Measurements from ENCODE around the gene KLHDC3. TPM values are rescaled to one million over a fixed set of nuclear protein-coding genes. Genes with fewer than 3 reads are reported as not detected.

KLHDC3 gene
- total RNA-seq, 4 donors from 2014 or later, result 88.0 to 175 (median 98.1) TPM

DNA sequence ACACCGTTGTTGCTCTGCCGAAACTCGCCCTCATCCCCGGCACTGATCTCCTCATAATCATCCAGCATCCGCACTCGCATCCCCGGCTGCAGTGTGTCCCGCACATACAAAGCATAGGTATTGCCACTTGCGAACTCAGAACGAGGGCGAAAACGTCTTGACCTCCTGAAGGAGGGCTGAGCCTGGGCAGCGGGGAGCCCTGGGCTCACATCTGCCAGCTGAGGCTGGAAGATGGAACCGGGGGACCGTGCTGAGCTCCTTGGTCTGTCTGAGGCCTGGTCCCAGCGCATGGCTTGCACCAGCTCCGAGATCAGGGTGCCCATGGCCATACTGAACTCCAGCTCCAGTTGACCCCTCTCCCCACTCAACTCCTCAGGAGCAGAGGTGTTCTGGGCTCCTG is 36.9 kb downstream of the KLHDC3 start:
- no peaks in the 10 kb centered on the region for H3K27me3 ChIP-seq
- H3K27ac ChIP-seq (replicated peaks in 1 of 4), result no peak overlapping the region
- peaks cover 10 to 33% (median 20%) of the 10 kb centered on the region in 4 donors for H3K4me1 ChIP-seq
- DNase-seq (ENCODE audit: extremely low spot score), result no peak
- intact Hi-C loops (cut with DNase I), result loop anchor here (5.0 kb wide), 1 partner anchor 34 kb away; no protein-coding TSS in a partner anchor
- H3K36me3 ChIP-seq, result peaks cover 4 to 64% (median 56%) of the 10 kb centered on the region in 4 donors
- H3K9me3 ChIP-seq, result no peaks in the 10 kb centered on the region
- WGBS, result 94% methylated on average over 16 of the region's 17 CpGs
- TF ChIP-seq EP300 (IDR thresholded peaks at IDR 0.05), result no peak
- H3K4me3 ChIP-seq, result no peak overlapping the region

DNA sequence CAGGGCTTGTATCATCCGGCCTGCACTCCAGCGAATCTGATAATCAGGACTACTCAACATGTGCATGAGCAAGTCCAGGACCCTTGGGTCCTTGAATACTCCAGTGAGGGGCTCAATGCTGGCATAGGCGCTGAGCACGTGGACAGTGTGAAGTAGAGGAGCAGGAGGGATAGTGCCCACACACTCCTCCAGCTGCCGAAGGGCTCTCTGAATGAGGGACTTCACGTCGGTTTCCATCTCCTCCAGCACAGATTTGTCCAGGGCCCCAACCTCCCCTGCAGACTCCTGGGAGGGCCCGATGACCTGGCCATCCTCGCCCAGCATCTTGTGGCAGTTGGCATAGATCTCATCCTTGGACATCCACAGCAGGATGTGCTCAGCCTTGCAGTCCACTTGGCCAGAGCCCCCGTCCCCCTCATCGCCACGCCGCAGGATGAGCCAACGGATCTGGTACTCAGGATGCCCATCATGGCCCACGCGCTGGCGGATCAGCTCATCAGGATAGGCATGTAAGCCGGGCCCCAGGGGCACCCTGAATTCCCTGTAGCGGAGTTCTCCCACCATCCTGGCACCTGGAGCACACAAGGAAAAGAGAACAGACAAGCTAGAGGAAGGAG is 38.3 kb downstream of the KLHDC3 start:
- peaks cover 4 to 64% (median 55%) of the 10 kb centered on the region in 4 donors for H3K36me3 ChIP-seq
- H3K9me3 ChIP-seq, result no peaks in the 10 kb centered on the region
- H3K4me1 ChIP-seq, result peaks cover 10 to 37% (median 20%) of the 10 kb centered on the region in 4 donors
- no peak overlapping the region for H3K4me3 ChIP-seq
- 88% methylated on average over 9 of the region's 19 CpGs for WGBS
- intact Hi-C loops (cut with DNase I), result loop anchor here (5.0 kb wide), 1 partner anchor 35 kb away; no protein-coding TSS in a partner anchor
- H3K27ac ChIP-seq (replicated peaks in 1 of 4), result peak overlapping the region; percentile 88 to 94 (median 92)
- DNase-seq (ENCODE audit: extremely low spot score), result no peak
- no peaks in the 10 kb centered on the region for H3K27me3 ChIP-seq
- TF ChIP-seq EP300 (IDR thresholded peaks at IDR 0.05), result no peak
- no peak for TF ChIP-seq POLR2A (IDR thresholded peaks at IDR 0.05; ENCODE audit: low read depth)
- TF ChIP-seq, protein P1, sequence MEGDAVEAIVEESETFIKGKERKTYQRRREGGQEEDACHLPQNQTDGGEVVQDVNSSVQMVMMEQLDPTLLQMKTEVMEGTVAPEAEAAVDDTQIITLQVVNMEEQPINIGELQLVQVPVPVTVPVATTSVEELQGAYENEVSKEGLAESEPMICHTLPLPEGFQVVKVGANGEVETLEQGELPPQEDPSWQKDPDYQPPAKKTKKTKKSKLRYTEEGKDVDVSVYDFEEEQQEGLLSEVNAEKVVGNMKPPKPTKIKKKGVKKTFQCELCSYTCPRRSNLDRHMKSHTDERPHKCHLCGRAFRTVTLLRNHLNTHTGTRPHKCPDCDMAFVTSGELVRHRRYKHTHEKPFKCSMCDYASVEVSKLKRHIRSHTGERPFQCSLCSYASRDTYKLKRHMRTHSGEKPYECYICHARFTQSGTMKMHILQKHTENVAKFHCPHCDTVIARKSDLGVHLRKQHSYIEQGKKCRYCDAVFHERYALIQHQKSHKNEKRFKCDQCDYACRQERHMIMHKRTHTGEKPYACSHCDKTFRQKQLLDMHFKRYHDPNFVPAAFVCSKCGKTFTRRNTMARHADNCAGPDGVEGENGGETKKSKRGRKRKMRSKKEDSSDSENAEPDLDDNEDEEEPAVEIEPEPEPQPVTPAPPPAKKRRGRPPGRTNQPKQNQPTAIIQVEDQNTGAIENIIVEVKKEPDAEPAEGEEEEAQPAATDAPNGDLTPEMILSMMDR (IDR thresholded peaks at IDR 0.05), result no peak
- TF ChIP-seq POLR2AphosphoS5 (IDR thresholded peaks at IDR 0.05), result no peak

DNA sequence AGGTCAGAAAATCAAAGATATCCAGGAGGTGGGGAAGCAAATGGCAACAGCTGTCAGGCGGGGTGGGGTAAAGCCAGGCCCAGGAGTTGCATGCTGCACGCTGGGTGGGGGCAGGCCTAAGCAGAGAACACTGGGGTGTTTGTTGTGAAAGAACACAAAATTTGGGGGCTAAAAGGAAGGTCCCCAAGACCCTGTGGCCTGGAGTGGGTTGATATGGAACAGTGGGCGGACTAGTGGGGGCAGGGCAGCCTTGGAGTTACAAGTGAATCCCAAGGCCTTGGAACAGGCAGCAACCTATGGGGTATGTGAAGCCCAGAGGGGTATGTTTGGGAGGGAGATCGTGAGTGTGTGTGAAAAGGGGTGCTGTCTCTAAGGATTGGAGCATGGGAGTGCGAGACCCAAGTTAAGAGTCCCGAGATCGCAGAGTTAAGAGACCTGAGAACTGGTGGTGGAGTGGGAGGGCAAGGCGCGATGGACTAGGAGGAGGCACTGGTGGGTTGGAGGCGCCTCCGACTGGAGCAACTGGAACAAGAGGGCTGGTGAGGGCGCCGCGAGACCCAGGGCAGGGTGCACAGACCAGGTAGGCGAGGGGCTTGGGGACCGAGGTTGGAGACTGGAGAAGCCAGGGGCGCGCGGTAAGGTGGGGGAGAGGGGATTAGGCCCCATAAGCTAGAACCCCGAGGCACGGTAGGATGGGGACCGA is 38.9 kb downstream of the KLHDC3 start:
- 29% methylated on average over 22 of the region's 22 CpGs for WGBS
- DNase-seq (ENCODE audit: extremely low spot score), result no peak
- intact Hi-C loops (cut with DNase I), result loop anchor here (5.0 kb wide), 1 partner anchor 36 kb away; no protein-coding TSS in a partner anchor
- Histone ChIP-seq H3K36me3 (peaks cover 4 to 64% (median 53%) of the 10 kb centered on the region in 4 donors), H3K4me3 (peak overlapping the region; percentile 70 to 75 (median 74)), H3K9me3 (no peaks in the 10 kb centered on the region), H3K27me3 (no peaks in the 10 kb centered on the region), H3K27ac (replicated peaks in 1 of 4) (peak overlapping the region; percentile 88 to 94 (median 92)), H3K4me1 (peaks cover 12 to 44% (median 25%) of the 10 kb centered on the region in 4 donors)
- no peak for TF ChIP-seq POLR2AphosphoS5 (IDR thresholded peaks at IDR 0.05)
- no peak for TF ChIP-seq POLR2A (IDR thresholded peaks at IDR 0.05; ENCODE audit: low read depth)
- TF ChIP-seq, protein P1 (IDR thresholded peaks at IDR 0.05), result no peak
- TF ChIP-seq EP300 (IDR thresholded peaks at IDR 0.05), result no peak

DNA sequence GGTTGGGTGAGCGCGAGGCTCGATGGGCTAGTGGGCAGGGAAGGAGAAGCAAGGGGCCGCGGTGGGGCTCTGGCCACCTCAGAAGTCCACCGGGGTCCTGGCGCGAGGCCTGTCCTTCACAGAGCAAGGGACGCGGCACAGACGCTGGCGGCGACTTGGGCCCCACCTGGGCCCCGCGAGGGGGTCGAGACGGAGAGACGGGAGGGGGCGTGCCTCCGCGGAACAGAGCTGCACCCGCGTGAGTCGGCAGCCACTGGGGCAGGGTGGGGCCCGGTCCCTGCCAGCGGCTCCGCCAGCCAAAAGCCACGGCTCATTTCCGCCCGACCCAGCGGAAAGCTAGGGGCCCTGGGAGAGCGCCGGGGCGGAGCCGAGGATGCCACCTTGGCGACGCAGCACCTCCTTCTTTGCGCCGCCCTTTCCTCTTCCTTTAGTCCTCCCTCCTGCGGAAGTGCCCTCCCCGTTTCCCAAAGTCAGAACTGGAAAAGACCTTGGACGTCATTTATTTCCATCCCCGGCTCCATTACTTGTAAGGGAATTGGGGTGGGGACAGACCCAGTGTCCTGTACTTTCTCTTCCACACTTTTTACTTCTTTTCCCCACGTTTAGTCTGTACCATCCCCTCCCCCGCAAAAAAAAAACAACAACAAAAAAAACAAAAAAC is 39.6 kb downstream of the KLHDC3 start, which contains the start of gene CUL7:
Gene CUL7 (minus strand): TSS at position 307 of the 661 bp plus-strand sequence. CDS start 1,063 bp downstream, outside the sequence.
- no peaks in the 10 kb centered on the region for H3K9me3 ChIP-seq
- no peaks in the 10 kb centered on the region for H3K27me3 ChIP-seq
- TF ChIP-seq POLR2AphosphoS5 (IDR thresholded peaks at IDR 0.05) (peak; percentile 87 to 92), POLR2A (IDR thresholded peaks at IDR 0.05; ENCODE audit: low read depth) (peak; percentile 18), EP300 (IDR thresholded peaks at IDR 0.05) (no peak)
- TF ChIP-seq, protein P1 (IDR thresholded peaks at IDR 0.05), result peak in 1 of 3 experiments; percentile 6
- H3K27ac ChIP-seq (replicated peaks in 1 of 4), result peak within 1 kb of the TSS; percentile 88 to 94 (median 92)
- 5% methylated on average over 18 of the region's 45 CpGs for WGBS
- H3K4me3 ChIP-seq, result peak within 1 kb of the TSS; percentile 70 to 75 (median 74)
- intact Hi-C loops (cut with DNase I), result loop anchor here (5.0 kb wide), 1 partner anchor 36 kb away; no protein-coding TSS in a partner anchor
- peaks cover 4 to 59% (median 48%) of the 10 kb centered on the region in 4 donors for H3K36me3 ChIP-seq
- peaks cover 19 to 51% (median 32%) of the 10 kb centered on the region in 4 donors for H3K4me1 ChIP-seq
- DNase-seq (ENCODE audit: extremely low spot score), result peak; percentile 96
